ENCODE results near the gene ROR1. TPM values are rescaled to one million over a fixed set of nuclear protein-coding genes. Genes with fewer than 3 reads are reported as not detected.

Gene ROR1
- total RNA-seq, 1 experiment from 2014 or later = 2.7 TPM

DNA sequence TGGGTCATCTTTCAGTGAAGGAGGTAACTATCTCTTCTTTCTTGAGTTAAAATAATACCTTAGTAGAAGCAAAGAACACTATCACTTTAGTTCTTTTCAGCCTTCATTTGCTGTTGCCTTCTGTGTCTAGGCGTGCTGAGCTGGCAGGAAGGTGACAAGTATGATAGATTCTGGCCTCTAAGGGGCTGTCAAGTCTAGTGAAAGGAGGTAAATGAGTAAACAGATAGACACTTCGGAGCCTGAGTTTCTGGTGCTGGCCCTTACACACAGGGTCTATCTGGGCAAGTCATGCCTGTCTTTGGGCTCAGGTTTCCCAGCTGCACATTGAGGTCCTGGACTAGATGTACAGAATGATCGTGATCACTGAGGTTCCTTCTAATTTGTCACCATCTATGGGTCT is 89.3 kb downstream of the ROR1 start:
- Histone ChIP-seq H4K20me1 (ENCODE audit: insufficient read depth) (no peaks in the 10 kb centered on the region), H3K4me1 (ENCODE audit: control insufficient read depth in 1 of 2, insufficient read depth in 2 of 2, low read length in 2 of 2) (peaks cover under 1 to 10% of the 10 kb centered on the region in 2 experiments; a peak in 3 of 4 replicates), H2AFZ (ENCODE audit: low read depth, low read length, poor library complexity, severe bottlenecking) (no peak overlapping the region), H3K9me3 (ENCODE audit: control insufficient read depth in 1 of 2, insufficient read depth in 1 of 2, low read depth in 1 of 2, low read length in 2 of 2) (no peaks in the 10 kb centered on the region), H3K4me3 (replicated peaks in 1 of 2; ENCODE audit: low read depth in 1 of 2, low read length in 2 of 2) (no peak overlapping the region), H3K4me2 (ENCODE audit: low read length) (no peak overlapping the region), H3K79me2 (ENCODE audit: insufficient read depth, low read length) (no peaks in the 10 kb centered on the region), H3K9ac (ENCODE audit: low read length) (no peak overlapping the region), H3K36me3 (ENCODE audit: control insufficient read depth in 1 of 2, insufficient read depth in 2 of 2, low read length in 2 of 2) (no peaks in the 10 kb centered on the region), H3K9me2 (ENCODE audit: insufficient read depth) (no peaks in the 10 kb centered on the region), H3K27ac (ENCODE audit: low read depth, low read length) (no peak overlapping the region), H3K27me3 (ENCODE audit: insufficient read depth, low read length) (no peaks in the 10 kb centered on the region)
- RAD21 ChIA-PET (ENCODE audit: low non-redundant PET in 1 of 2, low total read pairs in 2 of 2, uncharacterized antibody in 2 of 2, unreplicated experiment in 2 of 2) = no interaction called here
- ATAC-seq (no peak), DNase-seq (ENCODE audit: low read depth, low spot score) (no peak)
- no TSS peak for BruUV-seq (replicated peaks)
- intact Hi-C loops (cut with micrococcal nuclease) = no loop called here
- POLR2A ChIA-PET = no interaction called here
- CTCF ChIA-PET = no interaction called here
- no peak for TF ChIP-seq EZH2 (IDR thresholded peaks at IDR 0.05)
- TF ChIP-seq, protein P1, sequence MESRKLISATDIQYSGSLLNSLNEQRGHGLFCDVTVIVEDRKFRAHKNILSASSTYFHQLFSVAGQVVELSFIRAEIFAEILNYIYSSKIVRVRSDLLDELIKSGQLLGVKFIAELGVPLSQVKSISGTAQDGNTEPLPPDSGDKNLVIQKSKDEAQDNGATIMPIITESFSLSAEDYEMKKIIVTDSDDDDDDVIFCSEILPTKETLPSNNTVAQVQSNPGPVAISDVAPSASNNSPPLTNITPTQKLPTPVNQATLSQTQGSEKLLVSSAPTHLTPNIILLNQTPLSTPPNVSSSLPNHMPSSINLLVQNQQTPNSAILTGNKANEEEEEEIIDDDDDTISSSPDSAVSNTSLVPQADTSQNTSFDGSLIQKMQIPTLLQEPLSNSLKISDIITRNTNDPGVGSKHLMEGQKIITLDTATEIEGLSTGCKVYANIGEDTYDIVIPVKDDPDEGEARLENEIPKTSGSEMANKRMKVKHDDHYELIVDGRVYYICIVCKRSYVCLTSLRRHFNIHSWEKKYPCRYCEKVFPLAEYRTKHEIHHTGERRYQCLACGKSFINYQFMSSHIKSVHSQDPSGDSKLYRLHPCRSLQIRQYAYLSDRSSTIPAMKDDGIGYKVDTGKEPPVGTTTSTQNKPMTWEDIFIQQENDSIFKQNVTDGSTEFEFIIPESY (IDR thresholded peaks at IDR 0.05; ENCODE audit: extremely low read depth, insufficient replicate concordance, low read length) = no peak
- TF ChIP-seq TCF7L2 (IDR thresholded peaks at IDR 0.05; ENCODE audit: borderline replicate concordance, extremely low read depth, insufficient read depth, insufficient read length) = no peak
- TF ChIP-seq SRF (IDR thresholded peaks at IDR 0.05; ENCODE audit: low read depth) = no peak
- no peak for TF ChIP-seq POLR2AphosphoS5 (IDR thresholded peaks at IDR 0.05; ENCODE audit: low read depth, low read length)
- TF ChIP-seq YY1 (IDR thresholded peaks at IDR 0.05; ENCODE audit: extremely low read depth, insufficient replicate concordance, low read depth, low read length) = no peak
- TF ChIP-seq JUND (IDR thresholded peaks at IDR 0.05) = no peak
- no peak for TF ChIP-seq EZH2phosphoT487 (IDR thresholded peaks at IDR 0.05; ENCODE audit: borderline replicate concordance)
- TF ChIP-seq POLR2A (IDR thresholded peaks at IDR 0.05; ENCODE audit: borderline replicate concordance, extremely low read depth, insufficient read depth, insufficient read length) = no peak
- TF ChIP-seq ZFX (IDR thresholded peaks at IDR 0.05) = no peak
- TF ChIP-seq, protein P2, sequence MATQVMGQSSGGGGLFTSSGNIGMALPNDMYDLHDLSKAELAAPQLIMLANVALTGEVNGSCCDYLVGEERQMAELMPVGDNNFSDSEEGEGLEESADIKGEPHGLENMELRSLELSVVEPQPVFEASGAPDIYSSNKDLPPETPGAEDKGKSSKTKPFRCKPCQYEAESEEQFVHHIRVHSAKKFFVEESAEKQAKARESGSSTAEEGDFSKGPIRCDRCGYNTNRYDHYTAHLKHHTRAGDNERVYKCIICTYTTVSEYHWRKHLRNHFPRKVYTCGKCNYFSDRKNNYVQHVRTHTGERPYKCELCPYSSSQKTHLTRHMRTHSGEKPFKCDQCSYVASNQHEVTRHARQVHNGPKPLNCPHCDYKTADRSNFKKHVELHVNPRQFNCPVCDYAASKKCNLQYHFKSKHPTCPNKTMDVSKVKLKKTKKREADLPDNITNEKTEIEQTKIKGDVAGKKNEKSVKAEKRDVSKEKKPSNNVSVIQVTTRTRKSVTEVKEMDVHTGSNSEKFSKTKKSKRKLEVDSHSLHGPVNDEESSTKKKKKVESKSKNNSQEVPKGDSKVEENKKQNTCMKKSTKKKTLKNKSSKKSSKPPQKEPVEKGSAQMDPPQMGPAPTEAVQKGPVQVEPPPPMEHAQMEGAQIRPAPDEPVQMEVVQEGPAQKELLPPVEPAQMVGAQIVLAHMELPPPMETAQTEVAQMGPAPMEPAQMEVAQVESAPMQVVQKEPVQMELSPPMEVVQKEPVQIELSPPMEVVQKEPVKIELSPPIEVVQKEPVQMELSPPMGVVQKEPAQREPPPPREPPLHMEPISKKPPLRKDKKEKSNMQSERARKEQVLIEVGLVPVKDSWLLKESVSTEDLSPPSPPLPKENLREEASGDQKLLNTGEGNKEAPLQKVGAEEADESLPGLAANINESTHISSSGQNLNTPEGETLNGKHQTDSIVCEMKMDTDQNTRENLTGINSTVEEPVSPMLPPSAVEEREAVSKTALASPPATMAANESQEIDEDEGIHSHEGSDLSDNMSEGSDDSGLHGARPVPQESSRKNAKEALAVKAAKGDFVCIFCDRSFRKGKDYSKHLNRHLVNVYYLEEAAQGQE (IDR thresholded peaks at IDR 0.05; ENCODE audit: low read depth) = no peak
- TF ChIP-seq FOSL1 (IDR thresholded peaks at IDR 0.05; ENCODE audit: low read depth) = no peak

Data from HCT116 (cell line).